PFSK-1 (cell line): ENCODE data around the gene RNF144B.

Source experiments
- FOXP2 ChIP-seq: optimal IDR thresholded peaks from 2 replicates; pipeline ENCODE3; 2011; ENCODE audit warnings: borderline replicate concordance, control low read depth, inconsistent platforms; ENCODE audit not compliant: insufficient read depth; ENCODE audit errors: extremely low read length, extremely low read depth
- POLR2AphosphoS5 ChIP-seq: IDR thresholded peaks from 2 replicates; pipeline ENCODE4 v1.6.1; 2012; ENCODE audit warnings: low read depth, mild to moderate bottlenecking, control low read depth, low read length, moderate library complexity
- SIN3A ChIP-seq: IDR thresholded peaks from 2 replicates; pipeline ENCODE4 v1.6.1; 2012; ENCODE audit warnings: mild to moderate bottlenecking, low read length, moderate library complexity, borderline replicate concordance; ENCODE audit not compliant: insufficient read depth
- TAF1 ChIP-seq: IDR thresholded peaks from 2 replicates; pipeline ENCODE4 v1.6.1; 2012; ENCODE audit warnings: low read length, control low read depth, borderline replicate concordance; ENCODE audit not compliant: insufficient read depth
- TF ChIP-seq, protein P1 (sequence below), 2 experiments: IDR thresholded peaks; 2 replicates each; pipeline versions ENCODE4 v1.6.1 to v1.8.0; 2011 to 2012; ENCODE audit warnings: low read depth in 2 of 2, low read length in 2 of 2, control low read depth in 1 of 2, inconsistent platforms in 1 of 2, mild to moderate bottlenecking in 1 of 2, moderate library complexity in 1 of 2; ENCODE audit not compliant: insufficient read depth in 1 of 2

Gene RNF144B

DNA sequence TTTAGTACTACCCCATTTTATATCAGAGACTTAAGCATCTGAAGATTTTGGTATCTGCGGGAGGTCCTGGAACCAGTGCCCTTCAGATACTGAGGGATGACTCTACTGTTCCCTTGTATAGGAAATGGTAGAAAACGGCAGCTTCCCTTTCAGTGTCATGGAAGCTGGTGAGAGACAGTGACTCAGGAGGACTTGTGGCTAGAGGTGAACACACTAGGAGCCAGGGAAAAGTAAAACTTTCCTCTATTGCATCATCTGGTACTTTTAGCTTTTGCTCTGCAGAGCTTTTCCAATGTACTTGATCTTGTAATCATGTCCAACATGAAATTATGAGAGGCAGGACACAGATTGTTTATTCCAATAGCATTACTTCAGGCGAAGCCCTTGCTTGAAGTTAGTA is 45.0 kb downstream of the RNF144B start:
- no peak for TF ChIP-seq FOXP2
- no peak for TF ChIP-seq POLR2AphosphoS5
- TF ChIP-seq, protein P1, sequence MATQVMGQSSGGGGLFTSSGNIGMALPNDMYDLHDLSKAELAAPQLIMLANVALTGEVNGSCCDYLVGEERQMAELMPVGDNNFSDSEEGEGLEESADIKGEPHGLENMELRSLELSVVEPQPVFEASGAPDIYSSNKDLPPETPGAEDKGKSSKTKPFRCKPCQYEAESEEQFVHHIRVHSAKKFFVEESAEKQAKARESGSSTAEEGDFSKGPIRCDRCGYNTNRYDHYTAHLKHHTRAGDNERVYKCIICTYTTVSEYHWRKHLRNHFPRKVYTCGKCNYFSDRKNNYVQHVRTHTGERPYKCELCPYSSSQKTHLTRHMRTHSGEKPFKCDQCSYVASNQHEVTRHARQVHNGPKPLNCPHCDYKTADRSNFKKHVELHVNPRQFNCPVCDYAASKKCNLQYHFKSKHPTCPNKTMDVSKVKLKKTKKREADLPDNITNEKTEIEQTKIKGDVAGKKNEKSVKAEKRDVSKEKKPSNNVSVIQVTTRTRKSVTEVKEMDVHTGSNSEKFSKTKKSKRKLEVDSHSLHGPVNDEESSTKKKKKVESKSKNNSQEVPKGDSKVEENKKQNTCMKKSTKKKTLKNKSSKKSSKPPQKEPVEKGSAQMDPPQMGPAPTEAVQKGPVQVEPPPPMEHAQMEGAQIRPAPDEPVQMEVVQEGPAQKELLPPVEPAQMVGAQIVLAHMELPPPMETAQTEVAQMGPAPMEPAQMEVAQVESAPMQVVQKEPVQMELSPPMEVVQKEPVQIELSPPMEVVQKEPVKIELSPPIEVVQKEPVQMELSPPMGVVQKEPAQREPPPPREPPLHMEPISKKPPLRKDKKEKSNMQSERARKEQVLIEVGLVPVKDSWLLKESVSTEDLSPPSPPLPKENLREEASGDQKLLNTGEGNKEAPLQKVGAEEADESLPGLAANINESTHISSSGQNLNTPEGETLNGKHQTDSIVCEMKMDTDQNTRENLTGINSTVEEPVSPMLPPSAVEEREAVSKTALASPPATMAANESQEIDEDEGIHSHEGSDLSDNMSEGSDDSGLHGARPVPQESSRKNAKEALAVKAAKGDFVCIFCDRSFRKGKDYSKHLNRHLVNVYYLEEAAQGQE (IDR thresholded peaks at IDR 0.05; ENCODE audit: insufficient read depth in 1 of 2, low read depth in 2 of 2, low read length in 2 of 2), result no peak
- TF ChIP-seq SIN3A, result no peak
- TF ChIP-seq TAF1, result no peak

DNA sequence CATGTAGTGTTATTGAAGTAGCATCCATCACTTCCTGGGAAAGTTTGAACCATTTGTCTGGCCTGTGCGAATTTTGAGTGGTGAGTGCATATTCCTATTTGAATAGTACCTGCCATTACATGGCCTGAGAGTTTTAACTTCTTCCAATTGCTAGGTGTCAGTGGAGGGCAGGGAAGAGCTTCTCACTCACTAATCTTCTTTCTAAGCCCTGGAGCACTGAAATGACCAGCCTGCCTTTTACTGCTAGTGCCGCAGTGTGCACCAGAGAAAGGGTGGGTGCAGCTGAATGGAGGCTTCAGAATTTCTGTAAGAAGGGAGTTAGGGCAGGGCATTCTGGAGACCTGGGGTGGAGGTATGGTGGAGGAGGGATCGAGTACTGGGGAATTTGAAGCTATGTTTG is 45.5 kb downstream of the RNF144B start:
- no peak for TF ChIP-seq SIN3A
- TF ChIP-seq, protein P1 (IDR thresholded peaks at IDR 0.05; ENCODE audit: insufficient read depth in 1 of 2, low read depth in 2 of 2, low read length in 2 of 2), result no peak
- TF ChIP-seq POLR2AphosphoS5, result no peak
- TF ChIP-seq FOXP2, result no peak
- no peak for TF ChIP-seq TAF1

DNA sequence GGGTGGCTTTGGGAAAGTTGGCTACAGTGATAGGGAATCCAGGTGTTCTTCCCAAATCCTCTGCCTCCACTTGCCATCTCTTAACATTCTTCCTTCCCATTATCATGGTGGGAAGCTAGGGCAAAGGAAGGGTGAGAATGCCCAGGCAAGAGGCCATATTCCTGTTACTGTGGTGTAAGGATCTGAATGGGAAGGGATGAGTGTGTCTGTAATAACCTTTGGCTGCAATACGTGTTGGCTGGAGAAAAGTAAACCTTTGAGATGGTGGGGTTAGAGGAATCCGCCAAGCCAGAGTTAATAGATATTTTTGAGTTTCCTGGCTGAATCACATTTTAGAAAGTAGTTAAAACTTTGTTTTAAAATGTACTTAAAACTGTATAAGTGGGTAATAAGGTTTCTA is 45.9 kb downstream of the RNF144B start:
- TF ChIP-seq POLR2AphosphoS5 (no peak), FOXP2 (no peak), SIN3A (no peak), TAF1 (no peak)
- TF ChIP-seq, protein P1 (IDR thresholded peaks at IDR 0.05; ENCODE audit: insufficient read depth in 1 of 2, low read depth in 2 of 2, low read length in 2 of 2), result no peak

DNA sequence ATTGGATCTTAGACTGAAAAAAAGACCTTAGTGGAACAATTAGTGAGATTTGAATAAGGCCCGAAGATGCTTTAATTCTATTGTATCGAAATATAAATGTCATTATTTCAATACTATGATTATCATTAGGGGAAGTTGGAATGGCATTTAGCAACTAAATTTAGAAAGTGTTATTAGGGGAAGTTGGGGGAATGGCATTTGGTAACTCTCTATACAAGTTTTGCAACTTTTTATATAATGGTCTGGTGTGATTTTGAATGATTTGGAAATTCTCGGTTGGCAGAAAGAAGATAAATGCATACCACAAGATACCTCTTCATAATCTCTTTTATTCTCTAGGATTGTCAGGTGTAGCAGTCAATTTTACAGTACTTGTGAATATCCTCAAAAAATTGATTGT is 49.2 kb downstream of the RNF144B start:
- TF ChIP-seq SIN3A (no peak), TAF1 (no peak), FOXP2 (no peak), POLR2AphosphoS5 (no peak)
- TF ChIP-seq, protein P1 (IDR thresholded peaks at IDR 0.05; ENCODE audit: insufficient read depth in 1 of 2, low read depth in 2 of 2, low read length in 2 of 2), result no peak

DNA sequence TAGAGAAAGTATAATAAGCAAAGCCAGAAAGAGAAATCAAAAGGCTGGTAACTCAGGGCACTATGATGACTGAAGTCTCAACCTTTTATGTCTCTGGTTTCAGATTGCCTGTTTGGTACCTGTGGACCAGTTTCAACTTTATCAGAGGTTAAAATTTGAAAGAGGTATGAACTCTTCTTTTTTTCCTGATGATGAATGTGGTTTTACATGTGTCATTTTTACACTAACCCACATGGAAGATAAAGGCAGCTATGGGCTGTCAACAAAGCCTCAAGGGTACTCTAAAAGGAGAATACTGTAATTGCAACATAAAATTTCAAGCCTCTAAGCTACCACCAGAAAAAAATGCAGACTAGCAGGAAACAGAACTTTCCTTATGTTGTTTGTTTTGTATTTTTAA is 52.4 kb downstream of the RNF144B start:
- TF ChIP-seq, protein P1 (IDR thresholded peaks at IDR 0.05; ENCODE audit: insufficient read depth in 1 of 2, low read depth in 2 of 2, low read length in 2 of 2), result no peak
- no peak for TF ChIP-seq TAF1
- no peak for TF ChIP-seq SIN3A
- no peak for TF ChIP-seq POLR2AphosphoS5
- no peak for TF ChIP-seq FOXP2
